VCaP (cell line): ENCODE data around the gene ASAP3.

Experiments used
- H3K27ac ChIP-seq: fragments of 450-650 bp; 2 replicates; pipeline ENCODE4 v1.5.1; 2017
- TF ChIP-seq, protein P1 (sequence below): fragments of 450-650 bp; conservative IDR thresholded peaks from 2 replicates; pipeline ENCODE4 v1.5.1; 2017; ENCODE audit warnings: mild to moderate bottlenecking, moderate library complexity

Gene ASAP3

DNA sequence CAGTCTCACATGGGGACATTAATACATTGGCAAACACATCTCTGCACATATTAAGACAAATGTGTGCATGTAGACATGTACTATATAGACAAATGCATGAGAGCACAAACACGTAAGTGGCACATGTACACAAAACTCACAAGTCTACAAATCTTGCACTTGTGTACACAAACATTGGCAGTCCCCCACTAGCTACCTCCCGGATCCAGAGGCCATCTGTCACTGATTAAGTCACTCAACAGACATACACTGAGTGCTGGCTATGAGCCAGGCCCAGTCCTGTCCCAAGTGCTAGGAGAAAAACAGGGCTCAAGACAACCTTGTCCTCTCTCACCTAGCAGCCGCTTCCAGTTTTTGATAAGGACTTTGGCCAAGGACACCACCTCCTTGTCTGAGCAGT lies 66.4 kb downstream of the ASAP3 start:
- peak overlapping the region; percentile 31 for H3K27ac ChIP-seq
- TF ChIP-seq, protein P1, sequence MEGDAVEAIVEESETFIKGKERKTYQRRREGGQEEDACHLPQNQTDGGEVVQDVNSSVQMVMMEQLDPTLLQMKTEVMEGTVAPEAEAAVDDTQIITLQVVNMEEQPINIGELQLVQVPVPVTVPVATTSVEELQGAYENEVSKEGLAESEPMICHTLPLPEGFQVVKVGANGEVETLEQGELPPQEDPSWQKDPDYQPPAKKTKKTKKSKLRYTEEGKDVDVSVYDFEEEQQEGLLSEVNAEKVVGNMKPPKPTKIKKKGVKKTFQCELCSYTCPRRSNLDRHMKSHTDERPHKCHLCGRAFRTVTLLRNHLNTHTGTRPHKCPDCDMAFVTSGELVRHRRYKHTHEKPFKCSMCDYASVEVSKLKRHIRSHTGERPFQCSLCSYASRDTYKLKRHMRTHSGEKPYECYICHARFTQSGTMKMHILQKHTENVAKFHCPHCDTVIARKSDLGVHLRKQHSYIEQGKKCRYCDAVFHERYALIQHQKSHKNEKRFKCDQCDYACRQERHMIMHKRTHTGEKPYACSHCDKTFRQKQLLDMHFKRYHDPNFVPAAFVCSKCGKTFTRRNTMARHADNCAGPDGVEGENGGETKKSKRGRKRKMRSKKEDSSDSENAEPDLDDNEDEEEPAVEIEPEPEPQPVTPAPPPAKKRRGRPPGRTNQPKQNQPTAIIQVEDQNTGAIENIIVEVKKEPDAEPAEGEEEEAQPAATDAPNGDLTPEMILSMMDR, result no peak

DNA sequence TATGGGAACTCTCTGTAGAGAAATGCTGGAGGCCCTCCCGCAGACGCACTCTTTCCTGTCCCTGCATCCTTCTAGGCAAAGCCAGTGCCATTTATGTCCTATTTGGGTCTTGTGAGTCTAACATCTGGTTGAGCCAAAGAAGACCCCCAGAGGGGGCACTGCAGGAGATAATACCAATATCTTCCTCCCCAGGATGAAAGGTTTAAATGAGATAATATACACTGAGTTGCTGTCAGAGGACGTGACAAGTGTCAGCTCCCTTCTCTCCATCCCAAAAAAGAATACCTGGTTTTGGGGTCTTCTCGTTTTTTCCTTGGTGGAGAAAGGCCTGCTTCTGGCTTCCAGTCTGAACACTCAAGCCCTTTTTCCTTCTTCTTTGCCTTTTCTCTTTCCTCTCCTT lies 67.0 kb downstream of the ASAP3 start:
- H3K27ac ChIP-seq, result peak overlapping the region; percentile 31
- TF ChIP-seq, protein P1, result no peak

DNA sequence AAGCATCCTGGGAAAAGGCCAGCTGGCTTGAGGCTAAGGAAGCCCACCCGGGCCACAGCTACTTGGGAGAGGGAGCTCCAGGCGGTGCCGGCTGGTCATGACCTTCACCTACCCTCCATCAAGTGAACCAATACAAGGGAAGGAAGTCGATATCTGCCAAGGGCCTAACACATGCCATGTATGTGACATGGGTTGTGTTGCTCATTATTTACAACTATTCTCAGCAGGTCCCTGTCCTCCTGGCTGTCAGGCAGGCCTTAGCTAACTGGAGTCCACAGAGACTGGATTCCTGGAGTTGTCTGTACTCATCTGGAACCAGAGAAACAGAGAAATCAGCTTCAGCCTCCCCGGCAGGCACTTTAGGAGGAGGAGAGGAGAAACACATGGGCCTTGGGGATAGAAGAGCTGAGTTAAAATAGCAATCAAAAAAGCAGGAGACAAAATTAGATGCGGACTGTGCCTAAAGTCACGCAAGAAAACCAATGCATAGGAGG lies 75.1 kb downstream of the ASAP3 start:
- TF ChIP-seq, protein P1, result no peak
- H3K27ac ChIP-seq, result no peak overlapping the region

DNA sequence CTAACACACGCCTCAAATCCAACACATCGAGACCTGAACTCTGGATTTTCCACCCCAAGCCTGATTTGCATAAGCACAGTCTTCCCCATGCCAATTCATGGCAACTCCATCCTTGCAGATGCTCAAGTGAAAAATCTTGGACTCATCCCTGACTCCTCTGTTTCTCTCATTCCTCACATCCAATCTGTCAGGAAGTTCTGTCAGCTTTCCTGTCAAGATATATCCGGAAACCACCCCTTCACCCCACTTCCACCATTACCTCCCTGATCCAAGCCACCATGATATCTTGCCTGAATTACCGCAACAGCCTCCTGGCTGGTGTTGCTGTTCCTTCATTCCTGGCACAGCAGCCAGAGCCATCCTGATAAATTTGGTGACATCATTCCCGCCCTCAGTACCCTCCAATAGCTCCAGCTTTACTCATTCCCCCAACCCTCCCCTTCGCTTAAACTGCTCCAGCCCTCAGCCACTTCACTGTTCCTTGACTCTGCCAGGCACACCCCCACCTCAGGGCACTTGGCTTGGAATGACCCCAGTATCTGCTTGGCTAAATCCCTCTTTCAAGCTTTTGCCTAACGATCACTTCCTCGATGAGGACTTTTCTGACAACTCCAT lies 76.9 kb downstream of the ASAP3 start:
- peak overlapping the region; percentile 82 for H3K27ac ChIP-seq
- TF ChIP-seq, protein P1, result no peak

DNA sequence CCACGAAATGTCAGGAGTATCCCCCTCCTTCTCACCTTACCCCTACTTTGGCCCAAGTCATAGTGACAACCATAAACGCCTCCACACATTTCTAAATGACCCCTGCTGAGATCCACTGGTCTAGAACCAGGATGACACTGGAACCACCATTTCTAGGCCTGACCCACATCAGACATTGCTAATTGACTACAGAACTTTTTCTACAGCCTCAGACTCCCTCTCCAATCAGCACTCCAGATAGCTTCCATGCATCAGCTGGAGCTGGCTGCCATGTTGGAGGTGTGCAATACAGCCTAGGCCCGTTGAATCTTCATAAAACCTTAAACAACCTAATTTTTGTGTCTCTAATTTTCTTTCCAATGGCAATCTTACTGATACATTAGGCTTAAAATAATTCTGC lies 78.0 kb downstream of the ASAP3 start:
- TF ChIP-seq, protein P1, result no peak
- peak overlapping the region; percentile 82 for H3K27ac ChIP-seq

DNA sequence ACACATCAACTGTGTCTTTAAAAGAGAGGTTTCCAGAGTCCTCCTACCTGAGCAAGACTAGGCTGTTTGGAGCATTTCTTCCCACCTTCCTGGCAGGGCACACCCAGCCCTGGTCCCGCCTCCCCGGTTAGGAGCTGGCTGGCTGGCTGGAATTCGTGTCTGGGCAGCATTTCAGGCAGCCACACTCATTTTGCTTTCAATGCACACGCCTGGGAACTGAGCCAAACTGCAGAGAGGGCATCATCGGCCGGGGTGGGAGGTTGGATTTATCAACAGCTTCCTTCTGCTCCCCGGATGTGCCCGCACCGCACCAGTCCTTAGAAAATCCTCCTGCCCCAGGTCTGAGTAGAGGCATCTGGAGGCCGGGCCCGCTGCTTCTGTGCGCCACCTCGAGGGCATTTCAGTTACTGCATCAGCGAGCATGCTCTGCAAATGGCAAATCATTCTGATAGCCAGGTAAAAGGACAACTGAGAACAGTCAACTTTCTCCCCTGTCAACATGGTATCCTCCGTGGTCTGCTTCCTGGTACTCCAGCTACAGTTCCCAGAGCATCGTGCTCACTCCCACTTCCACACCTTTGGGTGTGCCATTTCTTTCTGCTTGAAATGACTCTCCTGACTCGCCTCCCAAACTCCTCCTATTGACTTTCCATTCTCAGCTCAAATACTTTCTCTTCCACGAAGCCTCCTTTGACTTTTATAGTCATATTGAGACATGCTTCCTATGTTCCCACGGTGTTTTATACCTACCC lies 80.1 kb downstream of the ASAP3 start:
- peak overlapping the region; percentile 82 for H3K27ac ChIP-seq

DNA sequence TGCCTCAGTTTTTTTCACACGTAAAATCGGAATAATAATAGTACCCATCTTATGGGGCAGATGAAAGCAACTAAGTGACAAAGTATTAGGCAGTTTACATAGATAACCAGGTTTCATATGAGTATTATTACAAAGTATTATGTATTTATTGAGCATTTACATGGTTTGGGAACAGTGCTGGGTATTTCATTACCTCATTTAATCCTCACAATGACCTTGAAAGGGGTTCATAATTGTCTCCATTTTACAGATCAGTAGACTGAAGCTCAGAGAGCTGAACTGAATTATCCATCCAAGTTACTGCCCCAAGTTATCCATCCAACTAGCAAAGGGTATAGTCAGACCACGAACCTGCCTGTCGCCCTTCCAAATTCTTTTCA lies 80.6 kb downstream of the ASAP3 start:
- TF ChIP-seq, protein P1, result no peak
- peak overlapping the region; percentile 82 for H3K27ac ChIP-seq

More for the DNA sequence above, 80.1 kb downstream of the ASAP3 start:
- TF ChIP-seq, protein P1, result peak; percentile 96
